Hypothalamus (tissue), 51 donors: ENCODE results near the gene SCYL2.
A peak's percentile ranks its signal among the peaks of the same experiment; 100 is the strongest.
"Not testable (repeated sequence)": the region's sequence is repeated elsewhere in the genome, so short reads cannot be mapped to it uniquely, and the experiment has no call there.

Experiments
- DNase-seq, 51 donors: peaks; one replicate each; lab custom pipeline; 2025; lab: John Stamatoyannopoulos, UW

Gene SCYL2

DNA sequence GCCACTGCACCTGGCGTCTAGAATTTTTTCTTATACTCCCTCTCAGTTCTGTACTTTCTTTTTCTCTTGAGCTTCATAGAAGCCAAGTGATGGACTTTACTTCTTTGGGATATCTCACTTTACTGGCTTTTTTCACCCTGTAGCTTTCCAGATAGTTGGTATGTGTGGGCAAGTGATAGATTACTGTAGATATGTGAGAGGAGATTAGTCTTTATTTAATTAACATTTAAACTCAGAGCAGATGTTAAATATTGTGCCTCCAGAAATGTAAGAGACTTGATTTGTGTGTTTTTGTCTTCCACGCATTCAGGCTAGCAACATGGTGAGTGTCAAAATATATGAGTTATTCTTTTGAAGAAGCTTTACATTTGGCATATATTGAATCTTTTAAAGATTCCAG lies 50.4 kb downstream of the SCYL2 start:
- DNase-seq = no peak

GRCh38 chr12:100324498-100324897 lies 57.5 kb downstream of the SCYL2 start:
- no peak for DNase-seq

GRCh38 chr12:100326208-100326607 lies 59.2 kb downstream of the SCYL2 start:
- DNase-seq = no peak

DNA sequence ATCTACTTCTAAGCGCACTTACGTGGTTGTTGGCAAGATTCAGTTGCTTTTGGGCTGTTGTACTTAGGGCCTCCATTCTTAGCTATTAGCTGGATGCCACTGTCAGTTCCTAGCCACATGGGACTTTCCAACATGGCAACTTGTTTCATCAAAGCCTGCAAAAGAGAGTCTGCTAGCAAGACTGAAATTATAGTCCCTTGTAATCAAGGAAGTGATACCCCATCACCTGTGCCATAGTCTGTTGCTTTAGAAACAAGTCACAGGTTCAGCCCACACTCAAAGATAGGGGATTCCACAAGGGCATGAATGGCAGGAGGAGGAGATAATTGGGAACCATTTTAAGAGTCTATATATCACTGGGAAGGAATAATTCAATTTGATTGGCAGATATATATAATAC lies 62.8 kb downstream of the SCYL2 start:
- DNase-seq = no peak

GRCh38 chr12:100331871-100332270 lies 64.9 kb downstream of the SCYL2 start:
- DNase-seq = no peak

- no peak for DNase-seq
Observed at GRCh38 chr12:100332852-100333251, 65.9 kb downstream of the SCYL2 start.

GRCh38 chr12:100337299-100337698 lies 70.3 kb downstream of the SCYL2 start:
- DNase-seq = no peak

- DNase-seq = no peak
Observed at GRCh38 chr12:100337727-100338126, 70.8 kb downstream of the SCYL2 start.

- DNase-seq = no peak
Observed at GRCh38 chr12:100339071-100339470, 72.1 kb downstream of the SCYL2 start.

DNA sequence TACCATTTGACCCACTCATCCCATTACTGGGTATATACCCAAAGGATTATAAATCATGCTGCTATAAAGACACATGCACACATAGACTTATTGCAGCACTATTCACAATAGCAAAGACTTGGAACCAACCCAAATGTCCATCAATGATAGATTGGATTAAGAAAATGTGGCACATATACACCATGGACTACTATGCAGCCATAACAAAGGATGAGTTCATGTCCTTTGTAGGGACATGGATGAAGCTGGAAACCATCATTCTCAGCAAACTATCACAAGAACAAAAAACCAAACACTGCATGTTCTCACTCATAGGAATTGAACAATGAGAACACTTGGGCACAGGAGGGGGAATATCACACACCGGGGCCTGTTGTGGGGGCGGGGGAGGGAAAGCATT lies 75.9 kb downstream of the SCYL2 start:
- DNase-seq = not testable (repeated sequence)

GRCh38 chr12:100344351-100344750 lies 77.4 kb downstream of the SCYL2 start:
- not testable (repeated sequence) for DNase-seq

- no peak for DNase-seq
Observed at GRCh38 chr12:100345020-100345767, 78.2 kb downstream of the SCYL2 start.

GRCh38 chr12:100346660-100347059 lies 79.7 kb downstream of the SCYL2 start:
- DNase-seq = no peak

DNA sequence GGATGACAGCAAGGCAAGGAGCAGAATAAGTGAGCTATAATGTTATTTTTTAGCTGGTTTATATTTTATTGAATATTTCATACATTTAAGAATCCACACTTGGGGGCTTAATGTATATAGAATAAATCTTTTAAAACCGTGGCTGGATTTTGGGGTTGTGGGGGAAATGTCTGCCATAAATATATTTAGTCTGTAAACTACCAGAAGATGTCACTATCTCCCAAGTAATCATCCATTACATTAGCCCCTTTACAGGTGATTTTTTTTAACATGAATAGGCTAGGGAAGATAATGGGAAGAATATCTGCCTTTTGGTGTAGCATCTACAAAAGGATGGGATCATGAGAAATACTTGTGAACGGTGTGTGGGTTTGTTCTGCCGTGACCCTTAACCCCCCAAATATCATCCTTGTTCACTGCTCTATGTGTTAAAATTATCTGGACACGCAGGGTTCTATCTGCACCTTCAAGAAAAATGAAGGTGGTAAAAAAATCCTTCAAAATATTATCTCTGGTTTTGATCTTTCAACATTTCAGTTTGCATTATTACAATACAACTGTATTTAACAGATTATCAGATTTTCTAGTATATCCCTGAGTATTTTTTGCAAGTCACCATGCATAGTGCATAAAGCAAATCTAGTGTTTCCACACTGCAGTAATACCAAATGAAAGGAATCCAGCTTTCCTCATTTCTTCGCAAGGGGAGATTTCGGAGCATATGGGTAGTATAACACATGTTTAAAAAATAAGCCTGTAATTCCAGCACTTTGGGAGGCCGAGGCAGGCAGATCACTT lies 81.9 kb downstream of the SCYL2 start:
- DNase-seq = no peak

DNA sequence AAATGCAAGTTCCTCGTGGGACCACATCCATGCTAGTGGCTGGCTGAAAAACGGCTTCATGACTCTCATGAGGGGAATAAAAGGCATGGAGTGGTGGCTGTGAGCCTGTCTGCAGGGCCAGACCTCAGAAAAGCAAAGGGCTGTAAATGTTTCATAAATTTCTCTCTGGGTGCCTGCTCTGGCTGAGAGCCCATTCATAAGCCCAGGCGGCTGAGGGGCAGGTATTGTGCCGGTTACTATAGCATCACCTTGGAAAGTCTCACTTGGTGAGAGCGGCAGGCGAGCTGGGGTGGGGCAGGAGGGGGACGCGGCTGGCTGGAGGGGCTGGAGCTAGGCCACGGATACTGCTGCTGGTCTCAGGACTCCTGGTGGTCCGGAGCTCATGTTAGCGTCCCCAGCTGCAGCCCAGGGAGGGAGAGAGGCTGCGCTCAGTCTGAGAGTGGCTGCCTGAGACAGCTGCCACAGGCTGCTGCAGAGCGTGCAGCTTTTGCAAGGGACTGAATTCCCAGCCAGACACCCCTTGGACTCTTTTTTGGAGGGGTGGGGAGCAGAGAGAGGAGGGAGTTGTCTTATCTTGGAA lies 89.8 kb downstream of the SCYL2 start, which contains the start of gene SLC17A8:
Gene SLC17A8 (plus strand): TSS at position 431 of the 580 bp plus-strand sequence. CDS start 318 bp downstream, outside the sequence.
- peak in 7 of 51 donors; percentile 1 to 30 (median 3) for DNase-seq

DNA sequence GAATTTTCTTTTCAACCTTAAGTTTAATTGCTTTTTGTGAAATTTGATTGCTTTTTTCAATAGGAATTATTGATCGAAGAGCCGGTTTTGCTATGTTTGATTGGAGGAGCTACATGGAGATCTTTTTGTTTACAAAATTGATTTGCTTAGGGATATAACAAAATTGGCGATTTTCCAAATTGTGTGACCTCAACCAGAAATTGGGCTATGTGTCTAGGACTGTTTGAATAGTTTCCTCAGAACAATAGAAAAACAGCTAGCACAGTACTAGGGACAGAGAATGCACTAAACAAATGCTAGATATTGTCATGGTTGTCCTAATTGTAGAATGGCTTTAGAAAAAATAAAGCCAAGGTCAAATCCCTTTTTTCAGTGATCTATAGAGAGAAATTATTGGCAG lies 92.3 kb downstream of the SCYL2 start:
- DNase-seq = no peak

DNA sequence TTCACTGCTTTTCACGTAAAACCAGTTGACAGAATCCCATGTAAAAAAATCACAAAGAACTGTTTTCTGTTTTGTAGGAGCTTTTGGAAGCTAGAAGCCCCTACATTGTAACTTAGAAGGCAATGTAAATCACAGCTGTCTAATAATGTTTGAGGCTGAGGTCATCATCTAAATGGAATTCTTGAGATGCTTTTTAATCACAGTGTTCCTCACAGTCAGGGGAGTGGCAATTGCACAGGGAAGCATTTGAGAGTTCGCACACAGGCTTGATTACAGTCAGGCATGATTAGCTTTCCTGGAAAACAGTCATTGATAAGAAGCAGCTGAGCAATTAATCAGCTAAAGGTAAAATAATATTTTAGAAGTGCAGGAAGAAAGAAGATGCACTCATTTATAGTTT lies 92.8 kb downstream of the SCYL2 start:
- DNase-seq = no peak

DNA sequence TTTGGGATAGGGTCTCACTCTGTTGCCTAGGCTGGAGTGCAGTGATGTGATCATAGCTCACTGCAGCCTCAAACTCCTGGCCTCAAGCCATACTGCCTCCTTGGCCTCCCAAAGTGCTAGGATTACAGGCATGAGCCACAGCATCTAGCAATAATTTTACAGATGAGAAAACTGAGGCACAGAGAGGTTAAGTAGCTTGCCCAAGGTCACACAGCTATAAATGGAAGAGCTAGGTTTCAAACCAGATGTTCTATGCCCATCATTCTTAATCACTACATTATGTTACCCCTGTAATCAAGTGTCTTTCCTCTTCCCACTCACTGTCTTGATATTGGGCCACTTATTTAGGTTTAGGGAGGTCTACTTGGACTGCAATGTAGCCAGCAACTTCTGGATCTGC lies 93.5 kb downstream of the SCYL2 start:
- DNase-seq = no peak

DNA sequence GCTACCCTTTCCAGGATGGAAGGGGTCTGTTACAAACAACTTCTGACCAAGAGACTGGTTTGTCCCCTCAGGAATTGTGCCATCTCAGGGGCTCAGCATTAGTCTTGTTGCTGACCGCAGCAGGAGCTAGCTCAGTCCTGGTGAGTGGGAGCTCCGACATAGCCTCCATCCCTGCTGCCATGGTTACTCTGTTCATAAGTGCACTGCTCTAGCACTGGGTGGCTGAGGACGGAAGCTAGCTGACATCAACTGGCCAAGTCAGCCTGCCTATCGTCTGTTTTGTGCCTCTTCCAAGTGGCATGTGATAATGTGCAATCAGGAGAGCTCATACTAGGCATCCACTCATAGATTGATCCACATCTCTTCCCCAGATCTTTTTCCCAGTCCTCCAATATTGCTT lies 97.3 kb downstream of the SCYL2 start:
- no peak for DNase-seq

- no peak for DNase-seq
Observed at GRCh38 chr12:100365411-100365810, 98.4 kb downstream of the SCYL2 start.

- DNase-seq = no peak
Observed at GRCh38 chr12:100368066-100368465, 101.1 kb downstream of the SCYL2 start.

DNA sequence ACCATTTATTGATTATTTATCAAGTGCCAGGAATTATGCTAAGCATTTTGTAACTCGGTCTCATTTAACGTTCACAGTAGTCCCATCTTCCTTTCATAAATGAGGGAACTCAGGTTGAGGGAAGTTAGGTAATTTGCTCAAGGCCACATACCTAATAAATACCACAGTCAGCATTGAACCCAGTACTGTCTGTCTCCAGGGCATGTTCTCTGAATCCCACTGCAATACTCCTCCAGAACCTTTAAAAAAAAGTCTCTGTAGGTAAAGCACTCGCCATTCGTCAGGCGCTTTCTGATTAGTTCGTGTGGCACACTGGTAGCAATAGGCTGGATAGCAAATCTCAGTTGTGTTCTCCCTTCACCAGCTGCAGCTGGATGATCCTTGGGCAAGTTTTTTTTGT lies 104.2 kb downstream of the SCYL2 start:
- no peak for DNase-seq
